Kidney epithelial cell (primary cell): ENCODE measurements around the gene AGXT. TPM values are rescaled to one million over a fixed set of nuclear protein-coding genes. Genes with fewer than 3 reads are reported as not detected.

Experiments
- DNase-seq: peaks from one replicate; pipeline ENCODE4 v3.0.0-alpha.2; 2010; ENCODE audit warnings: low read depth
- H3K27me3 ChIP-seq: 2 replicates; pipeline ENCODE4 v1.6.0; 2011; ENCODE audit warnings: low read length; ENCODE audit not compliant: control insufficient read depth, insufficient read depth
- H3K36me3 ChIP-seq: 2 replicates; pipeline ENCODE4 v1.5.1; 2011; ENCODE audit warnings: low read length; ENCODE audit not compliant: control insufficient read depth, insufficient read depth
- H3K4me3 ChIP-seq: 2 replicates; pipeline ENCODE4 v1.5.1; 2011; ENCODE audit warnings: low read depth, mild to moderate bottlenecking, control low read depth, low read length
- total RNA-seq: library from RNA; depleted of rRNA; stranded (reverse); fragments of >200 nt; gene quantifications from 2 replicates; pipeline ENCODE4 v1.2.3, GENCODE V29; 2015
- TF ChIP-seq, protein P1 (sequence below): IDR thresholded peaks from 2 replicates; pipeline ENCODE4 v1.5.1; 2011; ENCODE audit warnings: mild to moderate bottlenecking, moderate library complexity, low read length, control low read depth, inconsistent platforms; ENCODE audit not compliant: insufficient read depth, poor library complexity, severe bottlenecking

AGXT gene
- total RNA-seq, 1 donor from 2014 or later: 0.25 TPM

DNA sequence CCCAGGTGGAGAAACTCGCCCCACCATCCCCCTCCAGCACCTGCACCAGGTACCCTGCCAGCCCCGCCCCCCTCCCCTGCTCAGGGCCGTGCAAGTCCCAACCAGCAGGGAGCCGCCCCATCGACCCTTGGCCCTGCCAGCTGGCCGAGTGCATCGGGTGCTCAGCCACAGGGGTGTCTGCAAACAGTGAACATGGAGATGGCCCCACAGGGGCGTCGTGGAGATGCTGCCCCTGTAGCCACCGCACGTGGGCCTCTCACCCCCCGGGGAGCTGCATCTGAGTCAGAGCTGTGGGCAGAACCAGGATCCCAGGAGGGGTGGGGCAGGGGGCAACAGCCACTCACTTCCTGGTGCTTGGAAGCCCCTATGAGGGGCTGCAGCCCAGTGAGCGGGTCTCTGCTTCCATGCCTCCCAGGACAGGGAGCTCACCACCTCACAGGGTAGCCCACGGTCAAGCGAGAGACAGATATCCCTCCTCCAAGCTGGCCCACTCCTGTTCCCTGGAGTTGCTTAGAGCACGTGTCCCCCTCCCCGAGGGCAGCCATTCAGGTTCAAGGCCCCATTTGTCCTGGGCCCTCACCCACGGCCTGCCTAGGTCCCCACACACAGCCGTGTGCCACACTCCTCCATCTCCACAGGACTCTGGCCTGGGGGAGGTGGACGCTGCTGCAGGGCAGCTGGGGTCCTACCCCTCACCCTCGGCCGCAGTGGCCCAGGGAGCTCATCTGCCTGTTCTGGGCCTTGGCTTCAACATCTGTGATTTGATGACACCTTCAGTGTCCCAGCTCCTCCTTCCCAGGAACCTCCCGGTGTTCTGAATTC is 28.5 kb downstream of the AGXT start:
- Histone ChIP-seq H3K27me3 (peaks cover 5% of the 10 kb centered on the region), H3K36me3 (no peaks in the 10 kb centered on the region), H3K4me3 (no peak overlapping the region)
- TF ChIP-seq, protein P1, sequence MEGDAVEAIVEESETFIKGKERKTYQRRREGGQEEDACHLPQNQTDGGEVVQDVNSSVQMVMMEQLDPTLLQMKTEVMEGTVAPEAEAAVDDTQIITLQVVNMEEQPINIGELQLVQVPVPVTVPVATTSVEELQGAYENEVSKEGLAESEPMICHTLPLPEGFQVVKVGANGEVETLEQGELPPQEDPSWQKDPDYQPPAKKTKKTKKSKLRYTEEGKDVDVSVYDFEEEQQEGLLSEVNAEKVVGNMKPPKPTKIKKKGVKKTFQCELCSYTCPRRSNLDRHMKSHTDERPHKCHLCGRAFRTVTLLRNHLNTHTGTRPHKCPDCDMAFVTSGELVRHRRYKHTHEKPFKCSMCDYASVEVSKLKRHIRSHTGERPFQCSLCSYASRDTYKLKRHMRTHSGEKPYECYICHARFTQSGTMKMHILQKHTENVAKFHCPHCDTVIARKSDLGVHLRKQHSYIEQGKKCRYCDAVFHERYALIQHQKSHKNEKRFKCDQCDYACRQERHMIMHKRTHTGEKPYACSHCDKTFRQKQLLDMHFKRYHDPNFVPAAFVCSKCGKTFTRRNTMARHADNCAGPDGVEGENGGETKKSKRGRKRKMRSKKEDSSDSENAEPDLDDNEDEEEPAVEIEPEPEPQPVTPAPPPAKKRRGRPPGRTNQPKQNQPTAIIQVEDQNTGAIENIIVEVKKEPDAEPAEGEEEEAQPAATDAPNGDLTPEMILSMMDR: no peak
- no peak for DNase-seq

DNA sequence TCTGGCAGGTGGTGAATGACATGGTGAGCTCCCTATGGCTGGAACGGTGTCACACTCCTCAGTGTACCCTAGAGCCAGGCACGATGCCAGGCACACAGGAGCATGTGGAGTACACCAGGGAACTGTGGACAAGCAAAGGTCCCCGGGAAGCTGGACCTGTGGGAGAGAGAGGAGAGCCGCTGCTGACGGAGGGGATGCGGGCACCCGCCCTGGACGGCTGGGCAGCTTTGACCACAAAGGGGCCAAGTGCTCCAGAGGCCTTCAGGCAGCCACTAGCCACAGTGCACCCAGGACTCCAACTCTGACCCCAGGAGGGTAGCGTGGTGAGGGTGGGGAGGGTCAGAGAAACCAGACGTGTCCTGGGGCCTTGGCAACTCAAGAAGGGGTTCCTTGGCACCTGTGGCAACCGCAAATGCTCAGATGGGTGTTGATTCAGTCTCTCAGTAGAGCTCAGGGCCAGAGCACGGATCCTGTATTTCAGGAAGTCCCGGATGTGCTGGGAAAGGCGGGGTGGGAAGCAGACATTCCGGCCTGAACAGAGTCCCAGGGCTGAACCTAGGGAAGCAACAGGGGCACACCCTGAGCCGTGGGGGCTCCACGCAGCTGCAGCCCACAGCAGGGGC is 29.6 kb downstream of the AGXT start:
- H3K36me3 ChIP-seq: no peaks in the 10 kb centered on the region
- H3K4me3 ChIP-seq: no peak overlapping the region
- no peak for DNase-seq
- TF ChIP-seq, protein P1: no peak
- peaks cover 7% of the 10 kb centered on the region for H3K27me3 ChIP-seq

DNA sequence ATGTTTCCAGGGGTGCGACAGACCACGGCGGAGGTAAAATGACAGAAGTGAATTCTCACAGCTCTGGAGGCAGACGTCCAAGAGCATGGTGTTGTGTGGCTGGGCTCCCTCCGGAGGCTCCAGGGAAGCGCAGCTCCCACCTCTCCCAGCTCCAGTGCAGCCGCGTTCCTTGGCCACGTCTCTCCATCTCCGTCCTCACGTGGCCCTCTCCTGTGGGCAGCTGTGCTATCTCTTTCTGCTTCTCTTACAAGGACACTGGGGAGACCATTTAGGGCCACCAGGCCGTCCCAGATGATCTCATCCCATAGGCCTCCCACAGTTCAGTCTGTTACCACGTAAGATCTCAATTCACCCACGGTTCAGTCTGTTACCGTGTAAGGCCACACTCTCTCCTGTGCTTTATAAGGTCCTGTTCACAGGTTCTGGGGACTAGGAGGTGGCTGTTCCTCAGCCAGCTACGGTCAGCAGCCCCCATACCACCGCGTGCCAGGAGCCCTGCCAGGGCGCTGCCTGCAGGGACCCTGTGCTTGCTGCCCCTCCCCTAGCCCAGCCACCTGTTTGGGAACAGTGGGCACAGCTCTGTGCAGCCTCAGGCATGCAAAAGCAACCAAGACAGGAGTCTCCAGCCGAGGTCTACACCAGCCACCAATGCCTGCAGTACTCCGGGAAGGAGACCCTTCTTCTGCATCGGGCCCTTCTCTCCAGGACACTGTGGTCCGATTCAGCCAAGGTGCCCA is 30.3 kb downstream of the AGXT start:
- DNase-seq: no peak
- Histone ChIP-seq H3K27me3 (peaks cover 7% of the 10 kb centered on the region), H3K36me3 (no peaks in the 10 kb centered on the region), H3K4me3 (no peak overlapping the region)
- TF ChIP-seq, protein P1: no peak

DNA sequence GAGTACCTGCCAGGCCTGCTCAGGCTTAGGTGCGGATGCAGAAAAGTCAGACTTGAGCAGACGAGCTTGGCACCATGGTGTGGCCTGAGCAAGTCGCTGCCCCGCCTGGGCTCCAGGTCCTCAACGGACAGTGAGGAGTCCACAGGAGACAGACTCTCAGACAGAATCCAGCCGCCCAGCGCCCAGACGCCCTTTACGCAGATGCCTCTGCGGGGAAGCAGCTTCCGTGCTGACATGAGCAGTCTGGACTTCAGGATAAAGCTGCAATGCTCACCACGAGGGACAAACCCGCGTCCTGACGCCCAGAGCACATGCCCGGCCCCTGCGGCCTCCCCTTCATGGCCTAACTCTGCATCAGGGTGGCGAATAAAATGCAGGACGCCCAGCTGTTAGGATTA is 30.8 kb downstream of the AGXT start:
- no peak for DNase-seq

DNA sequence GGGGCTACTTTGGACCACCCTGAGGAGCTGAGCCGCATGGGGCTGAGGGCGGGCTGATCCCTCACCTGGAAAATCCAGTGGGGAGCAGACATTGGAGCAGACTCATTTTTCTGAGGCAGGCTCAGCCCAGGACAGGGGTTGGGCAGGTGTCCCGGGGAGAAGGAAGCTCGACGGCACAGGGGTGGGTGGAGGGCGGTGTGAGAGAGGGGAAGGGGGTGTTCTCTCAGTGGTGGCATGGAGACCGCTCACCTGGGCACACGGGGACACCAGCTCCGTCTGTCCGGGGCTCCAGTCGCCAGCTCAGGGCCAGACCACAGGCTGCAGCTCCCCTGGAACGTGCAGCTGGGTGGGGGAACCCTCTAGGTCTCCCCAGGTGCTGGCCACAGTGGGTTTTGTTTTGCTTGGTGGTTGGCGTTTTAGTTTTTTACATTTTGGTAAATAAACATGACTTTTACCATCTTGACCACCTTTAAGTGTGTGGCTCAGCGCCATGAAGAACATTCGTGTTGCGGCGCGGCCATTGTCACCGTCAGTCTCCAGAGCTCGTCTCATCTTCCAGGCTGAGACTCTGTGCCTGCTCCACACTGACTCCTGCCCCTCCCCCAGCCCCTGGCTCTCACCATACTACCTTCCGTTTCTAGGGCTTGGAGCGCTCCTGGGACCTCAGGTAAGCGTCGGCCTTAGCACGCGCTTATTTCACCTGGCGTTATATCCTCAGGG is 31.7 kb downstream of the AGXT start:
- H3K4me3 ChIP-seq: no peak overlapping the region
- H3K27me3 ChIP-seq: peaks cover 9% of the 10 kb centered on the region
- TF ChIP-seq, protein P1: no peak
- H3K36me3 ChIP-seq: no peaks in the 10 kb centered on the region
- DNase-seq: no peak

More for the DNA sequence above, 30.8 kb downstream of the AGXT start:
- Histone ChIP-seq H3K4me3 (no peak overlapping the region), H3K27me3 (peaks cover 7% of the 10 kb centered on the region), H3K36me3 (no peaks in the 10 kb centered on the region)
- TF ChIP-seq, protein P1: no peak
